Esophagus squamous epithelium (tissue), 5 donors: ENCODE measurements around the gene RNF168. TPM values are rescaled to one million over a fixed set of nuclear protein-coding genes. Genes with fewer than 3 reads are reported as not detected.
A peak's percentile ranks its signal among the peaks of the same experiment; 100 is the strongest.

ENCODE experiments used
- DNase-seq: peaks from one replicate; lab custom pipeline; 2025; lab: John Stamatoyannopoulos, UW
- H3K27ac ChIP-seq, 4 donors: fragments of 200-600 bp; sonication (generic); one replicate each; pipeline ENCODE4 v1.5.1; 2016 to 2019; ENCODE audit warnings: mild to moderate bottlenecking in 1 of 4
- H3K27me3 ChIP-seq, 4 donors: fragments of 200-600 bp; sonication (generic); 1 replicate in 3 of 4; 2 replicates in 1 of 4; pipeline versions ENCODE4 v1.5.1 to v1.6.0; 2017 to 2021; ENCODE audit warnings: antibody characterized with exemption in 1 of 4
- H3K36me3 ChIP-seq, 3 donors: fragments of 200-600 bp; sonication (generic); one replicate each; pipeline ENCODE4 v1.5.1; 2016 to 2019
- H3K4me1 ChIP-seq, 3 donors: fragments of 200-600 bp; sonication (generic); one replicate each; pipeline ENCODE4 v1.5.1; 2017 to 2019
- H3K4me3 ChIP-seq, 4 donors: fragments of 200-600 bp; sonication (generic); 1 replicate in 3 of 4; 2 replicates in 1 of 4; pipeline ENCODE4 v1.5.1; 2016 to 2019; ENCODE audit warnings: mild to moderate bottlenecking in 2 of 4, moderate library complexity in 1 of 4
- H3K9me3 ChIP-seq, 3 donors: fragments of 200-600 bp; sonication (generic); one replicate each; pipeline ENCODE4 v1.5.1; 2016 to 2019
- CTCF ChIP-seq, 6 experiments: fragments of 450-650 bp in 4 of 6; fragments of 200-600 bp in 2 of 6; sonication (generic) in 2 of 6; IDR thresholded peaks; one replicate each; pipeline ENCODE4 v1.5.1; 2016 to 2019; ENCODE audit warnings: antibody characterized with exemption in 6 of 6, mild to moderate bottlenecking in 4 of 6, moderate library complexity in 4 of 6
- POLR2A ChIP-seq, 4 donors: fragments of 450-650 bp; IDR thresholded peaks; one replicate each; pipeline ENCODE4 v1.6.1; 2017; ENCODE audit warnings: antibody characterized with exemption in 4 of 4, mild to moderate bottlenecking in 4 of 4, moderate library complexity in 3 of 4
- WGBS, 2 donors: methylation state at CpG; one replicate each; pipeline ENCODE4 v1.1.5; 2018; 5-methylcytosine and 5-hydroxymethylcytosine counted together
- intact Hi-C: fragments of 100-400 bp; cut with DNase I; formaldehyde crosslinking; loops from one replicate; pipeline ENCODE4 v1.15.0; 2022
- total RNA-seq, 4 donors: library from RNA; depleted of rRNA; stranded (reverse); fragments of >200 nt; gene quantifications; one replicate each; pipeline ENCODE4 v1.1.0, GENCODE V29; 2016
- donor health status: DM: yes; HTN: yes; CAD: no.

RNF168 gene
- total RNA-seq, 4 donors from 2014 or later: 13.0 to 23.8 (median 19.6) TPM

- no peaks in the 10 kb centered on the region for H3K9me3 ChIP-seq
- no peak overlapping the region for H3K4me3 ChIP-seq
- no peak for TF ChIP-seq CTCF (IDR thresholded peaks at IDR 0.05)
- TF ChIP-seq POLR2A (IDR thresholded peaks at IDR 0.05): no peak
- no peak for DNase-seq
- peak overlapping the region in 1 of 4 donors; percentile 98 for H3K27ac ChIP-seq
- 66 to 86% methylated on average over 7 to 8 of the region's 8 CpGs for WGBS, 2 donors
- peaks cover 8 to 43% (median 15%) of the 10 kb centered on the region in 3 donors for H3K4me1 ChIP-seq
- intact Hi-C loops: no loop called here
- peaks cover 0 to 23% (median 0%) of the 10 kb centered on the region in 3 donors for H3K36me3 ChIP-seq
- no peaks in the 10 kb centered on the region for H3K27me3 ChIP-seq
Observed at GRCh38 chr3:196498297-196498696, 5.3 kb downstream of the RNF168 start.

GRCh38 chr3:196496183-196496582 is 7.4 kb downstream of the RNF168 start:
- DNase-seq: no peak
- TF ChIP-seq CTCF (IDR thresholded peaks at IDR 0.05) (no peak), POLR2A (IDR thresholded peaks at IDR 0.05) (no peak)
- H3K4me1 ChIP-seq: peaks cover 8 to 40% (median 15%) of the 10 kb centered on the region in 3 donors
- peaks cover 0 to 26% (median 0%) of the 10 kb centered on the region in 3 donors for H3K36me3 ChIP-seq
- no peaks in the 10 kb centered on the region for H3K9me3 ChIP-seq
- no peaks in the 10 kb centered on the region for H3K27me3 ChIP-seq
- no peak overlapping the region for H3K4me3 ChIP-seq
- no peak overlapping the region for H3K27ac ChIP-seq
- WGBS, 2 donors: 80 to 85% methylated on average over 4 of the region's 4 CpGs
- intact Hi-C loops: no loop called here

- 95 to 99% methylated on average over 7 of the region's 7 CpGs for WGBS, 2 donors
- TF ChIP-seq CTCF (IDR thresholded peaks at IDR 0.05) (no peak), POLR2A (IDR thresholded peaks at IDR 0.05) (no peak)
- no peak for DNase-seq
- Histone ChIP-seq H3K36me3 (peaks cover 0 to 26% (median 0%) of the 10 kb centered on the region in 3 donors), H3K27ac (no peak overlapping the region), H3K4me3 (no peak overlapping the region), H3K27me3 (no peaks in the 10 kb centered on the region), H3K9me3 (no peaks in the 10 kb centered on the region), H3K4me1 (peaks cover 0 to 20% (median 3%) of the 10 kb centered on the region in 3 donors)
- intact Hi-C loops: no loop called here
Observed at GRCh38 chr3:196493292-196493691, 10.3 kb downstream of the RNF168 start.

- peaks cover 0 to 13% (median 0%) of the 10 kb centered on the region in 3 donors for H3K4me1 ChIP-seq
- no peak for TF ChIP-seq CTCF (IDR thresholded peaks at IDR 0.05)
- no peak for TF ChIP-seq POLR2A (IDR thresholded peaks at IDR 0.05)
- no peak for DNase-seq
- H3K9me3 ChIP-seq: no peaks in the 10 kb centered on the region
- H3K36me3 ChIP-seq: peaks cover 0 to 34% (median 5%) of the 10 kb centered on the region in 3 donors
- intact Hi-C loops: no loop called here
- H3K27me3 ChIP-seq: no peaks in the 10 kb centered on the region
- 98 to 100% methylated on average over 2 of the region's 2 CpGs for WGBS, 2 donors
- H3K4me3 ChIP-seq: no peak overlapping the region
- H3K27ac ChIP-seq: no peak overlapping the region
Observed at GRCh38 chr3:196492080-196492479, 11.5 kb downstream of the RNF168 start.

- Histone ChIP-seq H3K9me3 (no peaks in the 10 kb centered on the region), H3K27me3 (no peaks in the 10 kb centered on the region), H3K36me3 (peaks cover 0 to 47% (median 18%) of the 10 kb centered on the region in 3 donors), H3K27ac (no peak overlapping the region), H3K4me3 (no peak overlapping the region), H3K4me1 (peaks cover 0 to 13% (median 0%) of the 10 kb centered on the region in 3 donors)
- no peak for TF ChIP-seq CTCF (IDR thresholded peaks at IDR 0.05)
- TF ChIP-seq POLR2A (IDR thresholded peaks at IDR 0.05): no peak
- intact Hi-C loops: no loop called here
- DNase-seq: no peak
- 87 to 90% methylated on average over 10 of the region's 10 CpGs for WGBS, 2 donors
Observed at GRCh38 chr3:196489747-196490146, 13.8 kb downstream of the RNF168 start.
